A549 (cell line): ENCODE results near the gene MAP4K4. TPM values are rescaled to one million over a fixed set of nuclear protein-coding genes. Genes with fewer than 3 reads are reported as not detected.

Experiments used
- ATAC-seq, 2 experiments: fragments of 200-7000 bp in 1 of 2; fragments of >200 bp in 1 of 2; cut with Nextera tagmentation in 1 of 2; cut with Tn5 transposase in 1 of 2; 3 replicates each; pipeline versions ENCODE4 v1.8.0 to v1.9.1; 2018 to 2020; ENCODE audit warnings: mild to moderate bottlenecking in 1 of 2, moderate library complexity in 1 of 2
- CTCF ChIA-PET: fragments of 300-600 bp; sonication (Branson Sonifier 250); formaldehyde crosslinking; extraction: SDS; loops from one replicate; lab custom pipeline; 2021; ENCODE audit warnings: antibody characterized with exemption, inconsistent platforms; lab: Yijun Ruan, JAX
- POLR2A ChIA-PET: fragments of 350-600 bp; formaldehyde crosslinking; extraction: SDS; loops from one replicate; lab custom pipeline; 2021; ENCODE audit warnings: antibody characterized with exemption, inconsistent platforms; lab: Yijun Ruan, JAX
- DNase-seq, 2 experiments: peaks; one replicate each; pipeline versions ENCODE4 v3.0.0 to v3.0.0-alpha.2; 2011 to 2016; ENCODE audit warnings: low read depth in 1 of 2, low spot score in 1 of 2
- FAIRE-seq: peaks from 2 replicates; lab custom pipeline; 2011; peaks lifted over from hg19 to GRCh38; lab: Jason Lieb, UNC
- H3K27ac ChIP-seq, 2 experiments: fragments of >200 bp; sonication (Bioruptor Twin); formaldehyde crosslinking; 3 replicates each; pipeline ENCODE4 v1.5.1; 2016 to 2017
- H3K4me1 ChIP-seq: fragments of >200 bp; sonication (Bioruptor Twin); formaldehyde crosslinking; 3 replicates; pipeline ENCODE4 v1.6.1; 2016
- H3K4me2 ChIP-seq: fragments of >200 bp; sonication (Bioruptor Twin); formaldehyde crosslinking; 3 replicates; pipeline ENCODE4 v1.6.1; 2016
- H3K4me3 ChIP-seq: fragments of >200 bp; sonication (Bioruptor Twin); formaldehyde crosslinking; 3 replicates; pipeline ENCODE4 v1.5.1; 2016
- H3K9me3 ChIP-seq: fragments of >200 bp; sonication (Bioruptor Twin); formaldehyde crosslinking; 3 replicates; pipeline ENCODE4 v1.6.1; 2016
- BHLHE40 ChIP-seq: IDR thresholded peaks from 2 replicates; pipeline ENCODE4 v1.6.1; 2012; ENCODE audit warnings: low read depth, low read length, inconsistent platforms
- CBX8 ChIP-seq: fragments of 200-600 bp; sonication (generic); IDR thresholded peaks from 2 replicates; pipeline ENCODE4 v1.6.1; 2016
- CHD4 ChIP-seq: fragments of 200-600 bp; sonication (generic); IDR thresholded peaks from 2 replicates; pipeline ENCODE4 v1.6.1; 2016; ENCODE audit warnings: antibody characterized with exemption, mild to moderate bottlenecking, borderline replicate concordance
- EHF ChIP-seq: fragments of 250-450 bp; sonication (Bioruptor Pico); IDR thresholded peaks from 2 replicates; pipeline ENCODE4 v1.5.0; 2020; ENCODE audit warnings: mild to moderate bottlenecking
- EP300 ChIP-seq, 2 experiments: fragments of >200 bp; sonication (Bioruptor Twin); formaldehyde crosslinking; IDR thresholded peaks; 2 replicates in 1 of 2; 3 replicates in 1 of 2; pipeline ENCODE4 v1.6.1; 2016 to 2017
- ESRRA ChIP-seq: fragments of 150-350 bp; IDR thresholded peaks from 2 replicates; pipeline ENCODE4 v1.6.1; 2014; ENCODE audit warnings: mild to moderate bottlenecking, low read length, borderline replicate concordance
- FOSB ChIP-seq: fragments of 250-450 bp; sonication (Bioruptor Pico); IDR thresholded peaks from 2 replicates; pipeline ENCODE4 v1.5.0; 2020; ENCODE audit warnings: mild to moderate bottlenecking, moderate library complexity
- FOXS1 ChIP-seq: fragments of 250-450 bp; sonication (Bioruptor Pico); IDR thresholded peaks from 2 replicates; pipeline ENCODE4 v1.5.0; 2020; ENCODE audit warnings: mild to moderate bottlenecking, moderate library complexity
- JUNB ChIP-seq: fragments of >200 bp; sonication (Bioruptor Twin); formaldehyde crosslinking; IDR thresholded peaks from 2 replicates; pipeline ENCODE4 v1.6.1; 2016
- MAZ ChIP-seq: fragments of 150-350 bp; IDR thresholded peaks from 2 replicates; pipeline ENCODE4 v1.6.1; 2014; ENCODE audit warnings: antibody characterized with exemption, low read depth, low read length, borderline replicate concordance
- MYC ChIP-seq: IDR thresholded peaks from 2 replicates; pipeline ENCODE4 v1.6.1; 2012; ENCODE audit warnings: mild to moderate bottlenecking, inconsistent platforms, low read length, improper control_type of control experiment, borderline replicate concordance
- NFE2L2 ChIP-seq: fragments of 150-350 bp; conservative IDR thresholded peaks from 2 replicates; pipeline ENCODE4 v1.6.1; 2014; ENCODE audit warnings: low read length
- NPAS2 ChIP-seq: fragments of 250-450 bp; sonication (Bioruptor Pico); IDR thresholded peaks from 2 replicates; pipeline ENCODE4 v1.8.0; 2022; ENCODE audit warnings: mild to moderate bottlenecking, moderate library complexity, borderline replicate concordance
- NR3C1 ChIP-seq: fragments of >200 bp; sonication (Bioruptor Twin); formaldehyde crosslinking; IDR thresholded peaks from 3 replicates; pipeline ENCODE4 v1.6.1; 2017
- PHF8 ChIP-seq: fragments of 200-600 bp; sonication (generic); IDR thresholded peaks from 2 replicates; pipeline ENCODE4 v1.6.1; 2016; ENCODE audit warnings: low read depth, mild to moderate bottlenecking, antibody characterized with exemption, moderate library complexity, borderline replicate concordance
- POLR2A ChIP-seq: IDR thresholded peaks from 2 replicates; pipeline ENCODE4 v1.6.1; 2012; ENCODE audit warnings: mild to moderate bottlenecking, low read length
- RARB ChIP-seq: fragments of 250-450 bp; sonication (Bioruptor Pico); IDR thresholded peaks from 2 replicates; pipeline ENCODE4 v1.8.0; 2021; ENCODE audit warnings: mild to moderate bottlenecking, moderate library complexity
- SREBF2 ChIP-seq: fragments of 450-650 bp; IDR thresholded peaks from 2 replicates; pipeline ENCODE4 v1.6.1; 2014; ENCODE audit warnings: mild to moderate bottlenecking, moderate library complexity
- ZFP36 ChIP-seq: fragments of 450-650 bp; IDR thresholded peaks from 2 replicates; pipeline ENCODE4 v1.6.1; 2014; ENCODE audit warnings: borderline replicate concordance; ENCODE audit not compliant: partially characterized antibody
- ZNF302 ChIP-seq: fragments of 250-450 bp; sonication (Bioruptor Pico); IDR thresholded peaks from 2 replicates; pipeline ENCODE4 v1.9.0; 2021; ENCODE audit warnings: inconsistent platforms, mild to moderate bottlenecking, moderate library complexity
- ZSCAN20 ChIP-seq: fragments of 250-450 bp; sonication (Bioruptor Pico); IDR thresholded peaks from 2 replicates; pipeline ENCODE4 v1.8.0; 2022; ENCODE audit warnings: mild to moderate bottlenecking, moderate library complexity
- WGBS: methylation state at CpG from one replicate; pipeline ENCODE4 v1.1.6; 2017; ENCODE audit errors: missing lambda C conversion rate; 5-methylcytosine and 5-hydroxymethylcytosine counted together
- polyA plus RNA-seq, 4 experiments: library from polyadenylated mRNA; depleted of rRNA in 3 of 4; stranded (reverse); fragments of >200 nt; fragmentation: RNase III in 1 of 4; extraction: RNeasy Plus Mini Kit Qiagen cat#74134 plus additional on column Dnase treatment in 1 of 4; gene quantifications; 2 replicates in 3 of 4; 3 replicates in 1 of 4; pipeline ENCODE4 v1.2.3, GENCODE V29; 2011 to 2017
- TF ChIP-seq, protein P1 (sequence below): IDR thresholded peaks from 2 replicates; pipeline ENCODE4 v1.6.1; 2012
- TF ChIP-seq, protein P2 (sequence below): fragments of 200-600 bp; sonication (generic); IDR thresholded peaks from 2 replicates; pipeline ENCODE4 v1.6.1; 2016; ENCODE audit warnings: antibody characterized with exemption, mild to moderate bottlenecking, moderate library complexity
- TF ChIP-seq, protein P3 (sequence below): fragments of 250-450 bp; sonication (Bioruptor Pico); IDR thresholded peaks from 2 replicates; pipeline ENCODE4 v1.5.0; 2020; ENCODE audit warnings: low read depth, mild to moderate bottlenecking, moderate library complexity
- TF ChIP-seq, protein P4 (sequence below): fragments of >200 bp; sonication (Bioruptor Twin); formaldehyde crosslinking; IDR thresholded peaks from 3 replicates; pipeline ENCODE4 v1.5.1; 2016
- TF ChIP-seq, protein P5 (sequence below): fragments of 450-650 bp; IDR thresholded peaks from 2 replicates; pipeline ENCODE4 v1.6.1; 2014; ENCODE audit warnings: antibody characterized with exemption
- TF ChIP-seq, protein P6 (sequence below): fragments of >200 bp; sonication (Bioruptor Twin); formaldehyde crosslinking; IDR thresholded peaks from 3 replicates; pipeline ENCODE4 v1.6.1; 2016

Gene MAP4K4
- polyA plus RNA-seq, 2 of the 4 experiments (the other 2 are of a cell fraction), result 61.9 to 82.2 TPM

DNA sequence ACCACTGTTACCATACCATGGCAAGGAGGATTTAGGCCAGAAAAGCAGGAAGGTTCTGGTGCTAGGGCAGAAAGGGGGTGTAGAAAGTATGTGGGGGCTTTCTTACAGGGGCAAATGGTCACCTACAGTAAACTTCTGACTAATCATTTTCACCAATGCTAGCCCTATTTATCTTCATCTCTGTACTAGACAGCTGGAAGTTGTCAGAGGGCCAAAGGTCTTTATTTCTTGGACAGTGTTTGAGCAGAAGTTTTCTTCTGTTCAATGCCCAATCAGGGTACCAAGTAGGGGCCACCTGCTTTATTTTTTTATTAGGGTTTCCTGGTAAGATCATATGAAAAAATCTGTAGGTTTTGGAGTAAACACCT lies 37.6 kb downstream of the MAP4K4 start:
- TF ChIP-seq CBX8, result no peak
- no peak for TF ChIP-seq ZNF302
- TF ChIP-seq JUNB, result no peak
- TF ChIP-seq, protein P1, sequence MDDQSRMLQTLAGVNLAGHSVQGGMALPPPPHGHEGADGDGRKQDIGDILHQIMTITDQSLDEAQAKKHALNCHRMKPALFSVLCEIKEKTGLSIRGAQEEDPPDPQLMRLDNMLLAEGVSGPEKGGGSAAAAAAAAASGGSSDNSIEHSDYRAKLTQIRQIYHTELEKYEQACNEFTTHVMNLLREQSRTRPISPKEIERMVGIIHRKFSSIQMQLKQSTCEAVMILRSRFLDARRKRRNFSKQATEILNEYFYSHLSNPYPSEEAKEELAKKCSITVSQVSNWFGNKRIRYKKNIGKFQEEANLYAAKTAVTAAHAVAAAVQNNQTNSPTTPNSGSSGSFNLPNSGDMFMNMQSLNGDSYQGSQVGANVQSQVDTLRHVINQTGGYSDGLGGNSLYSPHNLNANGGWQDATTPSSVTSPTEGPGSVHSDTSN, result no peak
- TF ChIP-seq, protein P2, sequence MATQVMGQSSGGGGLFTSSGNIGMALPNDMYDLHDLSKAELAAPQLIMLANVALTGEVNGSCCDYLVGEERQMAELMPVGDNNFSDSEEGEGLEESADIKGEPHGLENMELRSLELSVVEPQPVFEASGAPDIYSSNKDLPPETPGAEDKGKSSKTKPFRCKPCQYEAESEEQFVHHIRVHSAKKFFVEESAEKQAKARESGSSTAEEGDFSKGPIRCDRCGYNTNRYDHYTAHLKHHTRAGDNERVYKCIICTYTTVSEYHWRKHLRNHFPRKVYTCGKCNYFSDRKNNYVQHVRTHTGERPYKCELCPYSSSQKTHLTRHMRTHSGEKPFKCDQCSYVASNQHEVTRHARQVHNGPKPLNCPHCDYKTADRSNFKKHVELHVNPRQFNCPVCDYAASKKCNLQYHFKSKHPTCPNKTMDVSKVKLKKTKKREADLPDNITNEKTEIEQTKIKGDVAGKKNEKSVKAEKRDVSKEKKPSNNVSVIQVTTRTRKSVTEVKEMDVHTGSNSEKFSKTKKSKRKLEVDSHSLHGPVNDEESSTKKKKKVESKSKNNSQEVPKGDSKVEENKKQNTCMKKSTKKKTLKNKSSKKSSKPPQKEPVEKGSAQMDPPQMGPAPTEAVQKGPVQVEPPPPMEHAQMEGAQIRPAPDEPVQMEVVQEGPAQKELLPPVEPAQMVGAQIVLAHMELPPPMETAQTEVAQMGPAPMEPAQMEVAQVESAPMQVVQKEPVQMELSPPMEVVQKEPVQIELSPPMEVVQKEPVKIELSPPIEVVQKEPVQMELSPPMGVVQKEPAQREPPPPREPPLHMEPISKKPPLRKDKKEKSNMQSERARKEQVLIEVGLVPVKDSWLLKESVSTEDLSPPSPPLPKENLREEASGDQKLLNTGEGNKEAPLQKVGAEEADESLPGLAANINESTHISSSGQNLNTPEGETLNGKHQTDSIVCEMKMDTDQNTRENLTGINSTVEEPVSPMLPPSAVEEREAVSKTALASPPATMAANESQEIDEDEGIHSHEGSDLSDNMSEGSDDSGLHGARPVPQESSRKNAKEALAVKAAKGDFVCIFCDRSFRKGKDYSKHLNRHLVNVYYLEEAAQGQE, result no peak
- no peak for TF ChIP-seq ZSCAN20 (CRISPR knock-in tag)
- TF ChIP-seq NPAS2, result no peak
- no peak for TF ChIP-seq EP300 (IDR thresholded peaks at IDR 0.05)
- no peak for TF ChIP-seq BHLHE40
- ChIA-PET POLR2A (no interaction called here), CTCF (no interaction called here)
- DNase-seq (no peak), ATAC-seq (no peak), FAIRE-seq (no peak)
- peak overlapping the region; percentile 56 to 57; a peak in 4 of 6 replicates for H3K27ac ChIP-seq
- H3K4me3 ChIP-seq, result no peak overlapping the region
- H3K4me1 ChIP-seq, result peaks cover 71% of the 10 kb centered on the region
- peak overlapping the region; percentile 62; the same call in 2 of the 3 replicates for H3K4me2 ChIP-seq
- H3K9me3 ChIP-seq, result no peaks in the 10 kb centered on the region

DNA sequence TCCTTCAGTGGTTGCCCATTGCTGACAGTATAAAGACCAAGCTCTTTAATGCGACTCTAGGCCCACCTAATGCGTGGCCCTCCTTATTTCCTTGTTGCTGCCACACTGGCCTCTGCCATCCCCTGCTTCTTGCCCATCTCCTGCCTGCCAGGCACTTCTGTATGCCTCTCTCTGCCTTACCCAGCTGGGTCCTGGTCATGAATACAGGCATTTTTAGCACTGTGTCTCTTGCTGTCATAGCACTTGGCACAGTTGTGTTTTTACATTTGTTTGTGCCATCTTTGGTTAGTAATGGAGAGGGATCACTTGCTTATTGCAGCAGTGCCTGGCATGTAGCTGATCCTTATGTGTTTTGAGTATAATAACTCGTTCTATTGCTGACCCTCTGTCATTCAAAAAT lies 38.7 kb downstream of the MAP4K4 start:
- POLR2A ChIA-PET, result no interaction called here
- no peak for DNase-seq
- CTCF ChIA-PET, result interaction anchor here (0.6 to 1.1 kb wide), 4 partner anchors 10 to 317 kb away, joined by 3 to 4 read pairs (median 3); no protein-coding TSS in a partner anchor
- Histone ChIP-seq H3K4me3 (no peak overlapping the region; the same call in 2 of the 3 replicates), H3K4me2 (peak overlapping the region; percentile 62), H3K9me3 (no peaks in the 10 kb centered on the region), H3K4me1 (peaks cover 78% of the 10 kb centered on the region), H3K27ac (peak overlapping the region; percentile 57 to 65; a peak in 4 of 6 replicates)
- peak; percentile 49 to 60; a peak in 4 of 6 replicates for ATAC-seq
- FAIRE-seq, result no peak
- WGBS, result 69% methylated on average over 3 of the region's 3 CpGs
- TF ChIP-seq MYC (no peak), ZFP36 (no peak), CBX8 (no peak), MAZ (no peak), FOSB (CRISPR knock-in tag) (no peak), RARB (CRISPR knock-in tag) (no peak), NR3C1 (no peak), ESRRA (no peak), FOXS1 (CRISPR knock-in tag) (no peak), PHF8 (no peak), SREBF2 (no peak), NFE2L2 (no peak), CHD4 (no peak), POLR2A (no peak), ZSCAN20 (CRISPR knock-in tag) (no peak), EHF (CRISPR knock-in tag) (no peak)
- TF ChIP-seq, protein P3, sequence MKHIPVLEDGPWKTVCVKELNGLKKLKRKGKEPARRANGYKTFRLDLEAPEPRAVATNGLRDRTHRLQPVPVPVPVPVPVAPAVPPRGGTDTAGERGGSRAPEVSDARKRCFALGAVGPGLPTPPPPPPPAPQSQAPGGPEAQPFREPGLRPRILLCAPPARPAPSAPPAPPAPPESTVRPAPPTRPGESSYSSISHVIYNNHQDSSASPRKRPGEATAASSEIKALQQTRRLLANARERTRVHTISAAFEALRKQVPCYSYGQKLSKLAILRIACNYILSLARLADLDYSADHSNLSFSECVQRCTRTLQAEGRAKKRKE (CRISPR knock-in tag), result no peak
- TF ChIP-seq, protein P4, sequence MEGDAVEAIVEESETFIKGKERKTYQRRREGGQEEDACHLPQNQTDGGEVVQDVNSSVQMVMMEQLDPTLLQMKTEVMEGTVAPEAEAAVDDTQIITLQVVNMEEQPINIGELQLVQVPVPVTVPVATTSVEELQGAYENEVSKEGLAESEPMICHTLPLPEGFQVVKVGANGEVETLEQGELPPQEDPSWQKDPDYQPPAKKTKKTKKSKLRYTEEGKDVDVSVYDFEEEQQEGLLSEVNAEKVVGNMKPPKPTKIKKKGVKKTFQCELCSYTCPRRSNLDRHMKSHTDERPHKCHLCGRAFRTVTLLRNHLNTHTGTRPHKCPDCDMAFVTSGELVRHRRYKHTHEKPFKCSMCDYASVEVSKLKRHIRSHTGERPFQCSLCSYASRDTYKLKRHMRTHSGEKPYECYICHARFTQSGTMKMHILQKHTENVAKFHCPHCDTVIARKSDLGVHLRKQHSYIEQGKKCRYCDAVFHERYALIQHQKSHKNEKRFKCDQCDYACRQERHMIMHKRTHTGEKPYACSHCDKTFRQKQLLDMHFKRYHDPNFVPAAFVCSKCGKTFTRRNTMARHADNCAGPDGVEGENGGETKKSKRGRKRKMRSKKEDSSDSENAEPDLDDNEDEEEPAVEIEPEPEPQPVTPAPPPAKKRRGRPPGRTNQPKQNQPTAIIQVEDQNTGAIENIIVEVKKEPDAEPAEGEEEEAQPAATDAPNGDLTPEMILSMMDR, result no peak
- TF ChIP-seq, protein P5, sequence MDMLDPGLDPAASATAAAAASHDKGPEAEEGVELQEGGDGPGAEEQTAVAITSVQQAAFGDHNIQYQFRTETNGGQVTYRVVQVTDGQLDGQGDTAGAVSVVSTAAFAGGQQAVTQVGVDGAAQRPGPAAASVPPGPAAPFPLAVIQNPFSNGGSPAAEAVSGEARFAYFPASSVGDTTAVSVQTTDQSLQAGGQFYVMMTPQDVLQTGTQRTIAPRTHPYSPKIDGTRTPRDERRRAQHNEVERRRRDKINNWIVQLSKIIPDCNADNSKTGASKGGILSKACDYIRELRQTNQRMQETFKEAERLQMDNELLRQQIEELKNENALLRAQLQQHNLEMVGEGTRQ, result no peak
- TF ChIP-seq, protein P6, sequence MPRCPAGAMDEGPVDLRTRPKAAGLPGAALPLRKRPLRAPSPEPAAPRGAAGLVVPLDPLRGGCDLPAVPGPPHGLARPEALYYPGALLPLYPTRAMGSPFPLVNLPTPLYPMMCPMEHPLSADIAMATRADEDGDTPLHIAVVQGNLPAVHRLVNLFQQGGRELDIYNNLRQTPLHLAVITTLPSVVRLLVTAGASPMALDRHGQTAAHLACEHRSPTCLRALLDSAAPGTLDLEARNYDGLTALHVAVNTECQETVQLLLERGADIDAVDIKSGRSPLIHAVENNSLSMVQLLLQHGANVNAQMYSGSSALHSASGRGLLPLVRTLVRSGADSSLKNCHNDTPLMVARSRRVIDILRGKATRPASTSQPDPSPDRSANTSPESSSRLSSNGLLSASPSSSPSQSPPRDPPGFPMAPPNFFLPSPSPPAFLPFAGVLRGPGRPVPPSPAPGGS, result no peak
